HL-60 (cell line): ENCODE data around the gene ACSS3.

ENCODE experiments used
- CTCF ChIP-seq: IDR thresholded peaks from one replicate; pipeline ENCODE4 v1.5.1; 2011; ENCODE audit warnings: low read length, control low read depth, inconsistent platforms; ENCODE audit not compliant: insufficient read depth
- GABPA ChIP-seq: IDR thresholded peaks from 2 replicates; pipeline ENCODE4 v1.6.1; 2012; ENCODE audit warnings: low read depth
- POLR2AphosphoS5 ChIP-seq: IDR thresholded peaks from 2 replicates; pipeline ENCODE4 v1.6.1; 2012; ENCODE audit warnings: low read depth
- REST ChIP-seq: IDR thresholded peaks from 2 replicates; pipeline ENCODE4 v1.6.1; 2012; ENCODE audit warnings: low read depth; ENCODE audit not compliant: insufficient replicate concordance
- SPI1 ChIP-seq: IDR thresholded peaks from 2 replicates; pipeline ENCODE4 v1.6.1; 2012; ENCODE audit warnings: low read depth, mild to moderate bottlenecking, borderline replicate concordance

GRCh38 chr12:81187686-81188085 lies 109.8 kb downstream of the ACSS3 start:
- TF ChIP-seq CTCF (no peak), POLR2AphosphoS5 (no peak), SPI1 (no peak), REST (no peak), GABPA (no peak)
